Measurements from ENCODE around the gene SOX14.

The SOX14 gene

DNA sequence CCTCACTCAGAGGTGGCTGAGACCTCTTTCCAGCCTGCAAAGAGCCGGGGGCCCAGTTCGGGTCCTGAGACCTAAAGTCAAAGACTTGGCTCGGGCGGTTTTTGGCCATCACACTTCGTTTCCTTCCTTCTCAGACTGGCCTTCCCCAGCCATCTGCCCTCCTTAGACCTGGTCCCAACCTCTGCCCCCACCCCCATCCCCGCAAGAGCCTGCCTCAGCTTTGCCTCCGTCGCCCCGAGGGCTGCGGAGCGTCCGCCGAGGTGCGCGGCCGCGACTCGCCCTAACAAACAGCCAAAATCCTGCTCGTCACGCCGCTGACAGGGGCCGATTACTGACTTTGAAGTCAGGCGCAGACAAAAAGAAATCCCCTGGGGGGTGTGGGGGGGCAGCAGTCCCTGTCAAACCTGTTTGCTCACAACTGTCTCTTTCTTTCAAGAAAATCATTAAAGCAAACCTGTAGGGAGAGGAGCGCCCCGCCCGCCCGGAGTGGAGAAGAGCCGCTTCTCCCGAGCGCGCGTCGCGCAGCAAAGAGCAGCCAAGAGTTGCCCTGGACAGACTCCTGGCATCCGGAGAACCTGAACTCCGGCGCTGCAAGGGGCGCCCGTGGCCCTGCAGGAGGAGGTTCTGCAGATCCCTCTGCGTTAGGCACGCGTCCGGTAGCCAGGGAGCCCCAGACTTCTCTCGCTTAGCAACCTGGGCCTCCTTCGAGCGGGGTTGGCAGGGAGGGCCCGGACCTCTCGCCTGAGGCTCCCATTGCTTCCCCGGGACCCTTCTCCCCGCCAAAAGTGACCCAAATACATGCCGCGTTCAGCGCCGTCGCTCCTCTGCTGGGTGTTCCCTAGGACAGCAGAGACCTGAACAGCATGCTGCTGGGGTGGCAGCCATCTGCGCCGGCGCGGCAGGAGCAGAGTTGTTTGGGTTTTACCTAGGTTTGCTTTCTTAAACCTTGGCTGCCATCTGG, 4.5 kb downstream of the SOX14 start:
- no peak for DNase-seq

DNA sequence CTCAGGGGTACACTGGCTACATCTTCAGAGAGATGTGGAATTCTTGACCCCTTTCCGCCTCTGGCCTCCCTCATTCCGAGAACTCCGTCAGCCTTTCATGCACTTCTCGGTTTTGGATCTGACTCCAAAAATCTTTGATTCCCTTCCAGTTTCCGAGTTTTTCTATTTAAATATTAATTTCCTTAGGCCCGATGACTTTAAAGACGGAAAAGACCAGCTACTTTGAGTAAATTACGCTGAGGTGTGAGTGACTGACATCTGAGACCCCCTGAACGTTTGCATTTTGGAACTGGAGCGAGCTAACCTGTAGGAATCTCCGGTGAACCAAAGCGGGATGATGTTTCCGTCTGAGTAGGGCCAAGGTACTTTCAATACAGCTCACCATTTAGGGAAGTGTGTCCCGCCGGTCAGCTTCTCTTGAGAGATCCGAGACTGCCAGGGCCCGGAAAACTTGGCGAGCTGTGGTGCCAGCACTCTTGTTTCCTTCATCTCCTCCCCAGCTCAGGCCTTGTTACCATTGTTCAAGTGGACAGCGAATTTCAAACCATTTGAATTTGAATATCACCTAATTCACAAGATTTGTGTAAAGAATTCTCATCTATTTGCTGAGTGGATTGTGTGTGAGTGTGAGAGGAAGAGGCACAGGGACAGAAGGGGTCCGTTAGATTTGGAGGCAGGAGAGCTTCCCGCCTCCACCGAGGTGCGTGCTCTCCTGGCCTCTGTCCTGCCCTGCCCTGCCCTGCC, 5.4 kb downstream of the SOX14 start:
- DNase-seq, result no peak

DNA sequence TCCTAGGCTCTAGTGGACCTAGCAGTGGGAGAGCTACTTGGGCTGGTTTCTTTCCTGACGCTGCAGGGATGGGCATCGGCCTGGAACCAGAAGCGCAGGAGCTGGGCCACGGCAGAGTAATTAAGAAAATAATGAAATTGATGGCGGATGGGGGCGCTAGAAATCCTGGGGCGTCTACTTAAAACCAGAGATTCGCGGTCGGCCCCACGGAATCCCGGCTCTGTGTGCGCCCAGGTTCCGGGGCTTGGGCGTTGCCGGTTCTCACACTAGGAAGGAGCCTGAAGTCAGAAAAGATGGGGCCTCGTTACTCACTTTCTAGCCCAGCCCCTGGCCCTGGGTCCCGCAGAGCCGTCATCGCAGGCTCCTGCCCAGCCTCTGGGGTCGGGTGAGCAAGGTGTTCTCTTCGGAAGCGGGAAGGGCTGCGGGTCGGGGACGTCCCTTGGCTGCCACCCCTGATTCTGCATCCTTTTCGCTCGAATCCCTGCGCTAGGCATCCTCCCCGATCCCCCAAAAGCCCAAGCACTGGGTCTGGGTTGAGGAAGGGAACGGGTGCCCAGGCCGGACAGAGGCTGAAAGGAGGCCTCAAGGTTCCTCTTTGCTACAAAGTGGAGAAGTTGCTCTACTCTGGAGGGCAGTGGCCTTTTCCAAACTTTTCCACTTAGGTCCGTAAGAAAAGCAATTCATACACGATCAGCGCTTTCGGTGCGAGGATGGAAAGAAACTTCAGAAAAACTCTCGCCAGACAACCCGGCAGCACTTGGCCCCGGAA, 6.1 kb downstream of the SOX14 start:
- no peak for DNase-seq

DNA sequence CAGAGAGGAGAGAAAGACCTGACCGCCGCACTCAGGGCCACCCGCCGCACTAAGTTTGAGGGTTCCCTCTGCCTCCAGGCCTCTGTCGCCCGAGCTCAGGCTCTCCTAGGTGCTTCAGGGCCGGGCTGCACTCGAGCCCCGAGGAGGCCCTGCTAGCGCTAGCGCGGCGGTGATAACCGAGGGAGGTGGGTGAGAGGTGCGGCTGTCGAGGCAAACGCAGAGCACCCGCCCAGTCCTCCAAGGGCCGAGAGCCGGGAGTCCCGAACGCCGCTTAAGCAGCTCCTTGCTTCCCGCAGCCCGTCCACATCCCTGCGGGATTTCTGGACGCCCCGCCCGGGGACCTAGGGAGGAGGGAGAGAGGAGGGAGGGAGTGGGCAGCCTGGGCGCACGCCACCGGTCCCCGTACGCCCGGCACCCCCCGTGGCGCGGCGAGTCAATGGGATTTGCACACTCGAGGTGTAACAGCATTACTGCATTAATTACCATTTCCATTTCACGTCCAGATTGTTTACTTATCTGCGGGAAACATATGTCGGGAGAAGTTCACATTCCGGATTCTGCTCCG, 6.8 kb downstream of the SOX14 start:
- DNase-seq, result no peak

GRCh38 chr3:137771401-137772213, 7.5 kb downstream of the SOX14 start:
- DNase-seq, result no peak

DNA sequence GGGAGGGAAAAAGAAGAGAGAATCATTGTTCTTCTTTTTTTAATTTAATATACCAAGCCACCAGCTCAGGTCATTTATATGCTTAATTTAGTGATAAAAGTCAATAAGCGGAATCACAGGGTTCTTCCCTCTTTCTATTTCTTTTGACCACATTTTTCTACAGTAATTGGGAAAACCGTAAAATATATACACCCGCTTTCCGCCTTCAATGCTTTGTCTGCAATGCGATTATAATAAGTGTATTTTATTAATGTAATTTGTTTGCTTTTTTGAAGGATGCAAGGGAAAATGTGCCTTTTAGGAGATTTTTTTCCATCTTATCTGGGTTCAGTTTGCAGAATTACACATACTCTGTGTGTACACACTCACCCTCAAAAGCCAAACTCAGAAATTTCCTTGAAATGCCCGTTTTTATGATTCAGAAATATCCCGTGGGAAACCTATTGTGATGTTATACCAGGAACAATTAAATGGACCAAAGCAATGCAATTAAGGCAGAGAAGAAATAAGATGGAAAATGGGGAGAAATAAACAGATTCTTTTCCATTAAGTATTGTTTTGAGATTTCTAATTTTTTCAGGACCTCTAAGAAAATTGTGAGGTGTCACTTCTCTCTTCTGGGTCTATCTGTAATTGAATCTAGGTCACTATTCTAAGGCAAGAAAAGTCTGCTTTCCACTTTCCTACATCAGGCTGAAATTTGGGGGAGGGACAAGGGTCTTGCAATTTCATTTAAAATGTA, 8.3 kb downstream of the SOX14 start:
- no peak for DNase-seq

GRCh38 chr3:137778941-137779340, 14.8 kb downstream of the SOX14 start:
- no peak for DNase-seq

DNA sequence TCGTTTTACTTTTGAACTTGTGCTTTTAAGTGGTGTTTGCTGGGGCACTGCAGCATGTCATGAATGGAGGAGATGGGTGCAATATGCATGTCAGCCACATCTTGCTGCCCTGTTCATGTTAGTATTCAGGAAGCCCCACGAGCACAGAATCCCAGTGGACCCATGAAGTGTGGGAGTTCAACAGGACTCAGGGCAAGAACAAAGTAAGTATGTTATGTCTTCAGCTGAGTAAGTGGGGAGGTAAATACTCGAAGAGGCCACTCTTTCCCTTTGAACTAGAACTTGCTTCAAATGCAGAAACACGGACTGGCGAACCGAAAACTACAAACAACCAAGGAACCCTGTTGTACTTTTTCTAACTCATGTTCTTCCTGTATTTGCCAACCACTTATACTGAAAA, 23.4 kb downstream of the SOX14 start:
- DNase-seq, result no peak

- DNase-seq, result no peak
These were observed 25.1 kb downstream of the SOX14 start for GRCh38 chr3:137789236-137789635.

- no peak for DNase-seq
These were observed 28.6 kb downstream of the SOX14 start for GRCh38 chr3:137792626-137793271.

GRCh38 chr3:137796993-137797392, 32.9 kb downstream of the SOX14 start:
- no peak for DNase-seq

GRCh38 chr3:137803215-137803614, 39.1 kb downstream of the SOX14 start:
- DNase-seq, result no peak

- no peak for DNase-seq
These were observed 43.9 kb downstream of the SOX14 start for GRCh38 chr3:137807998-137808397.

DNA sequence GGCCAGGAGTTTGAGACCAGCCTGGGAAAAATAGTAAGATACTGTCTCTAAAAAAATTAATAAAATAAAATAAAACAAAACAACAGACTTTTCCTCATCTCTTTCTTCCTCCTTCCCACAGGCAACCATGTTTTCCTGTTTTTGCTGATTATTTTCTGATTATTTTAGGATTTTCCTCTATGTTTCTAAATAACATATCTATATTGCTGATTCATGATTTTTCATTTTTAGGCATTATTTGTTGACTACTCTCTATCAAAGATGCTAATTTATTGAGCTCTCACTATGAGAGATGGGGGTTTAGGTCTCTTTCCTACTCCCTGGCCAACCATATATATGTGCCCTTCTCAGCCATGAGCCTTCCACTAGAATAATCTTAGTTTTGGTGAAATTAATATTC, 45.4 kb downstream of the SOX14 start:
- no peak for DNase-seq

DNA sequence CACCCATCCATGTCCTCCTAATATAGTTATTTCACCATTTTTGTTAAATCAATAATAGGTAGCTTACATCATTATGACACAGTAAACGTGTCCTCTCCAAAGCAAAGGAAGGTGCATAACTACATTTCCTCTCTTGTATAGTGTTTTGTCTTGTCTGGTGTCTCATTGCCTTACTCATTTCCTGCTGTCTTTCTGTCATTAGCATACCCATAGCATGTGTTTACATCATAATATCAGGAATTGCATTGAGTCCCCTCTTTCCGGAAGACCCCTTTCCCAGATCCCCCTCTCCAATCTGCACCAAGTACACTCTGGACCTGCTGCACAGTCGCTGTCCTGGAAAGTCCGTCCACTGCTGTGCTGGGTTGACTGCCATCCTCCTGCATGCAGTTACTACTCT, 47.9 kb downstream of the SOX14 start:
- no peak for DNase-seq

DNA sequence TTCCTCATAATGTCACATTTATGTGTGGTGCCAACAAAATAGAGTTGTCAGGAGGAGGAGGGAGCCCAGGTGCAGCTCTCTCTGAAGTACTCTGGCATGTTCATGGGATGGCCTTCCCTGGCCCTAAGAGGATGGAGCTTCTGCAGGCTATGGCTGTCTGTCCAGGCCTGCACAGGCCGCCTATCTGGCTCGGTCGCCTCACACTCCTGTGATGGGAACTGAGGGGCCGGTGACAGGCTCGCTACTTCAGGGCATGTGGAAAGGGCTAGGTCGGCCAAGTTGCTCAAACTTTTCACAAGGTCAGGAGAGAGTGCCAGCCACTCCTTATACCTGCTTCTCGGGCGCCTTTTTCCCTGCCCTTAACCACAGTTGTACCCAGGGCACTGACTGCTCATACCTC, 51.1 kb downstream of the SOX14 start:
- no peak for DNase-seq
